Esophagus muscularis mucosa (tissue), 3 donors: Measurements from ENCODE around the gene PHF20.

Source experiments
- POLR2A ChIP-seq: fragments of 450-650 bp; IDR thresholded peaks from one replicate; pipeline ENCODE4 v1.6.1; 2017; ENCODE audit warnings: antibody characterized with exemption, moderate library complexity, mild to moderate bottlenecking, low read depth
- POLR2AphosphoS5 ChIP-seq, 2 donors: sonication (generic); formaldehyde crosslinking; IDR thresholded peaks; one replicate each; pipeline ENCODE4 v1.6.1; 2017; ENCODE audit warnings: antibody characterized with exemption in 2 of 2
- TF ChIP-seq, protein P1 (sequence below), 3 experiments: fragments of 200-600 bp in 2 of 3; fragments of 450-650 bp in 1 of 3; sonication (generic) in 2 of 3; IDR thresholded peaks; one replicate each; pipeline ENCODE4 v1.5.1; 2017 to 2019; ENCODE audit warnings: antibody characterized with exemption in 3 of 3, mild to moderate bottlenecking in 2 of 3, moderate library complexity in 1 of 3

GRCh38 chr20:35833241-35833640, 61.4 kb downstream of the PHF20 start:
- TF ChIP-seq POLR2AphosphoS5 (IDR thresholded peaks at IDR 0.05) (no peak), POLR2A (no peak)
- TF ChIP-seq, protein P1, sequence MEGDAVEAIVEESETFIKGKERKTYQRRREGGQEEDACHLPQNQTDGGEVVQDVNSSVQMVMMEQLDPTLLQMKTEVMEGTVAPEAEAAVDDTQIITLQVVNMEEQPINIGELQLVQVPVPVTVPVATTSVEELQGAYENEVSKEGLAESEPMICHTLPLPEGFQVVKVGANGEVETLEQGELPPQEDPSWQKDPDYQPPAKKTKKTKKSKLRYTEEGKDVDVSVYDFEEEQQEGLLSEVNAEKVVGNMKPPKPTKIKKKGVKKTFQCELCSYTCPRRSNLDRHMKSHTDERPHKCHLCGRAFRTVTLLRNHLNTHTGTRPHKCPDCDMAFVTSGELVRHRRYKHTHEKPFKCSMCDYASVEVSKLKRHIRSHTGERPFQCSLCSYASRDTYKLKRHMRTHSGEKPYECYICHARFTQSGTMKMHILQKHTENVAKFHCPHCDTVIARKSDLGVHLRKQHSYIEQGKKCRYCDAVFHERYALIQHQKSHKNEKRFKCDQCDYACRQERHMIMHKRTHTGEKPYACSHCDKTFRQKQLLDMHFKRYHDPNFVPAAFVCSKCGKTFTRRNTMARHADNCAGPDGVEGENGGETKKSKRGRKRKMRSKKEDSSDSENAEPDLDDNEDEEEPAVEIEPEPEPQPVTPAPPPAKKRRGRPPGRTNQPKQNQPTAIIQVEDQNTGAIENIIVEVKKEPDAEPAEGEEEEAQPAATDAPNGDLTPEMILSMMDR (IDR thresholded peaks at IDR 0.05), result no peak
